Measurements from ENCODE around the gene IFIT2.

Gene IFIT2

DNA sequence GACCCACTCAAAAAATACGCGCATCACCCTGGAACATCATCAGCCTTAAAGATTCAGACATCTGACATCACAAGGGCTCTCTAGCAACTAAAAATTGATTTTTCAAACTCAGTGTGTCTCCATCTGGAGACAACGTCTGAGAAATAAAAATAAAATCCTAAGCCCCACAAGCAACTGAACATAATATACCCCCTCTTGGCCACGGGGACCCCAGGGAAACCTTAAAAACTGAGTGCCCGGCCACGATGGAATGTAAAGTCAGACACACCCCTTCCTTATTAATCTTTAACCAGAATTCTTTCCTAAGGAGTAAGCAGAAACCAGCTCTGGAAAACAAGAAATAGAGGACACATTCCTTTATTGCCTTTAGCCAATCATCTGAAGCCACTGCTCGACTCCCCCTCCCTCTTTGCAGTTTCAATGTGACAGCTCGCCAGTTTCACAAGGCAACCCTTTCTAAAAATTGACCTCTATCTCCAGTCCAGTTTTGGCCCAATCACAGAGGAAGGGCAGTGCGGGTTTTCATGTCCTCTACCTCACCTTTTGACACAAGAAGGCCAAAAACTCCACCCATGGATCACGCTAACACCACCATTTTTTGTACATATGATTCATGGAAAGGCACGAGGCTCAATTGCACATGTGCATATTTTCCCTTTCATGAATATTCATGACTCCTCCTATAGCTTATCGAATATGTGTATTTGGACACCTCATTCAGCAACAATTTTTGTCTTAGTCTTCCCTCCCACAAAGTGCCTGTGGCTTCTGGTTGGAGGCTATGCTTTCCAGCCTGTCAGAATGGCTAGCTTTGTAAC is 50.1 kb downstream of the IFIT2 start:
- TF ChIP-seq, protein P1, sequence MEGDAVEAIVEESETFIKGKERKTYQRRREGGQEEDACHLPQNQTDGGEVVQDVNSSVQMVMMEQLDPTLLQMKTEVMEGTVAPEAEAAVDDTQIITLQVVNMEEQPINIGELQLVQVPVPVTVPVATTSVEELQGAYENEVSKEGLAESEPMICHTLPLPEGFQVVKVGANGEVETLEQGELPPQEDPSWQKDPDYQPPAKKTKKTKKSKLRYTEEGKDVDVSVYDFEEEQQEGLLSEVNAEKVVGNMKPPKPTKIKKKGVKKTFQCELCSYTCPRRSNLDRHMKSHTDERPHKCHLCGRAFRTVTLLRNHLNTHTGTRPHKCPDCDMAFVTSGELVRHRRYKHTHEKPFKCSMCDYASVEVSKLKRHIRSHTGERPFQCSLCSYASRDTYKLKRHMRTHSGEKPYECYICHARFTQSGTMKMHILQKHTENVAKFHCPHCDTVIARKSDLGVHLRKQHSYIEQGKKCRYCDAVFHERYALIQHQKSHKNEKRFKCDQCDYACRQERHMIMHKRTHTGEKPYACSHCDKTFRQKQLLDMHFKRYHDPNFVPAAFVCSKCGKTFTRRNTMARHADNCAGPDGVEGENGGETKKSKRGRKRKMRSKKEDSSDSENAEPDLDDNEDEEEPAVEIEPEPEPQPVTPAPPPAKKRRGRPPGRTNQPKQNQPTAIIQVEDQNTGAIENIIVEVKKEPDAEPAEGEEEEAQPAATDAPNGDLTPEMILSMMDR (conservative IDR thresholded peaks at IDR 0.05) = no peak
- no peak overlapping the region for H3K27ac ChIP-seq

DNA sequence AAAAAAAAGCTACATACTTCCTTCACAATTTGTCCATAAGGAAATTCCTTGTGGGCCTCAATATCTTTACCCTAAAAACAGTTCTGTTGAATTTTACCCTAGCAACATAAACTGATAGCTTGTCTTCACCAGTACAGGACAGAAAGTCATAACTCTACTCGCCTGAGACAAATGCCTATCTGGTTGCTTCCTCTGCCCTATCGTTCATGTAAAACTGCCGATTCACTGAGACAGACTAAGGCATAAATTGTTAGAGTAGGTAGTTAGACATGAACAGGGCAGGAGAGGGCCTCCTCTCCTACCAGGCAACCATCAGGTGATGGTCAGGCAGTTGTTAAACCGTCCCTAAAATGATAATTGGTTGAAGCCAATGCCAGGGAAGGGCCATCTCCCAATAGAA is 51.0 kb downstream of the IFIT2 start:
- TF ChIP-seq, protein P1 (conservative IDR thresholded peaks at IDR 0.05) = no peak
- no peak overlapping the region for H3K27ac ChIP-seq

DNA sequence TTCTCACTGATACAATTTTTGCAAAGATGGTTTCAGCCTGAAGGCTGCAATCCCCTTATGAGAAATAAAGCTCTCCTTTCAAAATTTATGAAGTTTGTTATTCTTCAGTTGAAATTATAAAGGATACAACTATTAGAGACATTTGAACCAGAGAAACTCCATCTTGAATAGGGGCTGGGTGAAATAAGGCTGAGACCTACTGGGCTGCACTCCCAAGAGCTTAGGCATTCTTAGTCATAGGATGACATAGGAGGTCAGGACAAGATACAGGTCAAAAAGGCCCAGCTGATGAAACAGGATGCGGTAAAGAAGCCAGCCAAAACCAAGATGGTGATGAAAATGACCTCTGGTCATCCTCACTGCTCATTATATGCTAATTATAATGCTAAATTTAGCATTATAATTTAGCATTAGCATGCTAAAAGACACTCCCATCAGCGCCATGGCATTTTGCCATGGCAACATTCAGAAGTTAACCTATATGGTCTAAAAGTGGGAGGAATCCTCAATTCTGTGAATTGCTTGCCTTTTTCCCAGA is 53.6 kb downstream of the IFIT2 start:
- no peak overlapping the region for H3K27ac ChIP-seq
- TF ChIP-seq, protein P1 (conservative IDR thresholded peaks at IDR 0.05) = no peak

DNA sequence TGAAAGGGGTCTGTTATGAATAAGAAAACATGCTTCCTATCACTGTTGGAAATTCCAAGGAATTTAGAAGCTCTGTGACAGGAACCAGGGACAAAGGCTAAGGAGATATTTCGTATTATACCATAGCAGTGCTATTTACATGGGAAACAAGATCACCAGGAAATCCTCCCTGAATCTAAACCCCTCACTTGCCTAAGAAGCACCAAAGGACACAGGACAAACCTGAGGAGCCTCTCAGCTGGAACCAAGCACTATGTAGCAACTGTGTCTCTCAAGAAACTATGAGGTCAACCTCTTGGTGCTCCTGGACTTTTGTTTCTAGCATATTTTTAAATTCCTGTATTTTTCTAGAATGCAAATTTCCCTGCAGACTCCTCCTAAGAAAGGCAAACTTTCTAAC is 55.2 kb downstream of the IFIT2 start:
- TF ChIP-seq, protein P1 (conservative IDR thresholded peaks at IDR 0.05) = no peak
- no peak overlapping the region for H3K27ac ChIP-seq

DNA sequence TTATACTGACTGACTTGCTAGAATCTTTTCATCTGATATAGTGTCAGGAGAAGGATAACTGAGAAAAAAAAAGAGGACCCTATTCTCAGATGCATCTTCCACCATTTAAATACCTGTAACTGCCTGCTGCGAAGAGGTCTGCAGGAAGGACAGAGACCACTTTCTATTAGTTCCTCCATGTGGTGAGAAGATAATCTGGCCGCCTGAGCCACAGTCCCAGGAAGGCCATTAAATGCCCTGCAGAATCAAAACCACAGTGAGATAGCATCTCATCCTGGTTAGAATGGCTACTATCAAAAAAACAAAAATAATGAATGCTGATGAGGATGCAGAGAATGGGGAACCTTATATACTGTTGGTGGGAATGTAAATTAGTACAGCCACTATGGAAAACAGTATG is 56.1 kb downstream of the IFIT2 start:
- TF ChIP-seq, protein P1 (conservative IDR thresholded peaks at IDR 0.05) = no peak
- no peak overlapping the region for H3K27ac ChIP-seq

All from VCaP (cell line).